K562 (cell line): ENCODE results near the gene SMG6. TPM values are rescaled to one million over a fixed set of nuclear protein-coding genes. Genes with fewer than 3 reads are reported as not detected.

ENCODE experiments used
- ATAC-seq: fragments of 200-7000 bp; cut with Tn5 transposase; 3 replicates; pipeline ENCODE4 v1.9.1; 2020; ENCODE audit warnings: moderate library complexity
- BruUV-seq: library from RNA; stranded (reverse); fragments of 400-500 nt; replicated peaks from 2 replicates; lab custom pipeline; 2021; lab: Mats Ljungman, UMichigan
- CTCF ChIA-PET: fragments of 300-600 bp; formaldehyde crosslinking; extraction: SDS; loops from one replicate; lab custom pipeline; 2021; ENCODE audit warnings: low intra/inter-chr PET ratio; lab: Yijun Ruan, JAX
- POLR2A ChIA-PET: fragments of 300-600, 350-650 bp; sonication (Branson Sonifier 250); formaldehyde crosslinking; extraction: SDS; loops from one replicate; lab custom pipeline; 2021; ENCODE audit warnings: antibody characterized with exemption, inconsistent platforms; lab: Yijun Ruan, JAX
- DNase-seq, 4 experiments: peaks; one replicate each; pipeline versions ENCODE4 v3.0.0 to v3.0.0-alpha.2; 2011 to 2018; ENCODE audit warnings: low spot score in 3 of 4, mixed read lengths in 3 of 4; ENCODE audit errors: extremely low read depth in 1 of 4
- FAIRE-seq: peaks from 2 replicates; lab custom pipeline; 2011; peaks lifted over from hg19 to GRCh38; lab: Jason Lieb, UNC
- H2AFZ ChIP-seq: 2 replicates; pipeline ENCODE4 v1.6.0; 2011; ENCODE audit warnings: low read depth, low read length, control low read depth, inconsistent platforms
- H3K27ac ChIP-seq: fragments of 200-600 bp; 3 replicates; pipeline ENCODE4 v1.8.0; 2011; ENCODE audit warnings: low read depth, mild to moderate bottlenecking, control low read depth, inconsistent platforms, low read length, moderate library complexity, mixed read lengths; ENCODE audit errors: extremely low read depth
- H3K27me3 ChIP-seq, 2 experiments: fragments of 300-600 bp in 1 of 2; 2 replicates in 1 of 2; 3 replicates in 1 of 2; pipeline versions ENCODE4 v1.6.0 to v1.8.0; 2011; ENCODE audit warnings: inconsistent platforms in 2 of 2, low read length in 2 of 2, mild to moderate bottlenecking in 1 of 2, mixed read lengths in 1 of 2, moderate library complexity in 1 of 2; ENCODE audit not compliant: control insufficient read depth in 2 of 2, insufficient read depth in 2 of 2
- H3K36me3 ChIP-seq: fragments of 300-600 bp; 3 replicates; pipeline ENCODE4 v1.8.0; 2011; ENCODE audit warnings: mild to moderate bottlenecking, low read length, inconsistent platforms; ENCODE audit not compliant: control insufficient read depth, insufficient read depth
- H3K4me1 ChIP-seq, 2 experiments: fragments of 200-600 bp in 1 of 2; replicated peaks in 1 of 2; 2 replicates in 1 of 2; 3 replicates in 1 of 2; pipeline versions ENCODE4 v1.5.1 to v1.8.0; 2011; ENCODE audit warnings: inconsistent platforms in 2 of 2, low read length in 2 of 2, mild to moderate bottlenecking in 1 of 2, mixed read lengths in 1 of 2, moderate library complexity in 1 of 2; ENCODE audit not compliant: control insufficient read depth in 2 of 2, insufficient read depth in 2 of 2
- H3K4me2 ChIP-seq: 2 replicates; pipeline ENCODE4 v1.6.1; 2011; ENCODE audit warnings: low read length, control low read depth, inconsistent platforms, mixed read lengths; ENCODE audit not compliant: insufficient read depth
- H3K4me3 ChIP-seq: fragments of 200-600 bp; sonication (generic), shearing (Covaris generic); 2 replicates; pipeline ENCODE4 v1.5.1; 2016; ENCODE audit warnings: control low read depth, inconsistent platforms
- H3K79me2 ChIP-seq: fragments of 200-600 bp; 3 replicates; pipeline ENCODE4 v1.8.0; 2011; ENCODE audit warnings: low read length, inconsistent platforms; ENCODE audit not compliant: control insufficient read depth, insufficient read depth
- H3K9ac ChIP-seq, 2 experiments: 2 replicates each; pipeline versions ENCODE4 v1.6.0 to v1.6.1; 2011; ENCODE audit warnings: low read depth in 2 of 2, low read length in 2 of 2, control low read depth in 1 of 2, inconsistent platforms in 1 of 2, mild to moderate bottlenecking in 1 of 2, mixed read lengths in 1 of 2; ENCODE audit not compliant: insufficient read depth in 1 of 2
- H3K9me1 ChIP-seq: one replicate; pipeline ENCODE4 v1.6.0; 2011; ENCODE audit warnings: inconsistent platforms, mild to moderate bottlenecking, low read length, moderate library complexity; ENCODE audit not compliant: control insufficient read depth, insufficient read depth
- H3K9me3 ChIP-seq: replicated peaks from 2 replicates; pipeline ENCODE4 v1.5.1; 2011; ENCODE audit warnings: low read depth, low read length, inconsistent platforms; ENCODE audit not compliant: control insufficient read depth, insufficient read depth
- H4K20me1 ChIP-seq: replicated peaks from 2 replicates; pipeline ENCODE4 v1.6.1; 2011; ENCODE audit warnings: low read length, inconsistent platforms, mixed read lengths; ENCODE audit not compliant: control insufficient read depth, insufficient read depth
- FOXP1 ChIP-seq: sonication (generic); formaldehyde crosslinking; IDR thresholded peaks from 2 replicates; pipeline ENCODE4 v1.8.0; 2022; ENCODE audit warnings: mild to moderate bottlenecking, missing genetic modification reagents
- PHF8 ChIP-seq: fragments of 200-600 bp; sonication (generic); IDR thresholded peaks from 2 replicates; pipeline ENCODE4 v1.6.1; 2012; ENCODE audit warnings: mixed run types, mild to moderate bottlenecking, inconsistent platforms, low read length, moderate library complexity, borderline replicate concordance
- RFX5 ChIP-seq: IDR thresholded peaks from 2 replicates; pipeline ENCODE4 v1.6.1; 2011; ENCODE audit warnings: low read depth, mild to moderate bottlenecking, improper control_type of control experiment, low read length
- RUNX1 ChIP-seq: sonication (generic); IDR thresholded peaks from 2 replicates; pipeline ENCODE4 v1.6.1; 2016; ENCODE audit warnings: antibody characterized with exemption, low read depth
- SP2 ChIP-seq: IDR thresholded peaks from 2 replicates; pipeline ENCODE4 v1.6.1; 2011; ENCODE audit warnings: mild to moderate bottlenecking, low read depth, low read length, moderate library complexity; ENCODE audit not compliant: poor library complexity, severe bottlenecking; ENCODE audit errors: extremely low read depth
- WGBS: fragments of 100-300 bp; shearing (Covaris generic); methylation state at CpG from one replicate; pipeline ENCODE4 v1.1.6; 2016; ENCODE audit warnings: low coverage, mixed read lengths; ENCODE audit not compliant: insufficient coverage; ENCODE audit errors: missing lambda C conversion rate; 5-methylcytosine and 5-hydroxymethylcytosine counted together
- in situ Hi-C: fragments of 300-500 bp; cut with MboI; formaldehyde crosslinking; loops from 4 replicates; pipeline ENCODE4 v1.15.0; 2018; ENCODE audit warnings: inconsistent platforms, mixed read lengths
- intact Hi-C: fragments of 100-400 bp; cut with micrococcal nuclease; formaldehyde crosslinking; loops from 2 replicates; pipeline ENCODE4 v1.14.2; 2022
- polyA plus RNA-seq, 8 experiments: library from polyadenylated mRNA; depleted of rRNA in 4 of 8; stranded (reverse) in 5 of 8; unstranded in 3 of 8; fragments of >200 nt; fragmentation: Nextera tagmentation in 2 of 8; fragmentation: Illumina TruSeq in 1 of 8; extraction: Ambion mirVana in 2 of 8; extraction: Trizol in 1 of 8; gene quantifications; 2 replicates each; pipeline versions ENCODE4 v1.2.1 to v1.2.3, GENCODE V29; 2011 to 2014; ENCODE audit warnings: inconsistent platforms in 1 of 8, missing spikeins in 1 of 8
- total RNA-seq, 7 experiments: library from RNA; depleted of rRNA in 6 of 7; stranded (reverse); fragments of >200 nt in 6 of 7; fragmentation: Illumina TruSeq in 2 of 7; extraction: Trizol in 2 of 7; gene quantifications; 2 replicates each; pipeline versions ENCODE4 v1.2.1 to v1.2.3, GENCODE V29; 2011 to 2021; ENCODE audit warnings: low replicate concordance in 1 of 7
- TF ChIP-seq, protein P1 (sequence below): fragments of 200-400 bp; formaldehyde crosslinking; IDR thresholded peaks from 2 replicates; pipeline ENCODE4 v1.6.1; 2017; ENCODE audit warnings: mild to moderate bottlenecking, low read depth, low read length, moderate library complexity

The SMG6 gene
- total and polyA plus RNA-seq, 9 of the 15 experiments (the other 6 are each of a cell fraction or from before 2014, with no cell fraction given): 0.44 to 13.9 (median 6.0) TPM

DNA sequence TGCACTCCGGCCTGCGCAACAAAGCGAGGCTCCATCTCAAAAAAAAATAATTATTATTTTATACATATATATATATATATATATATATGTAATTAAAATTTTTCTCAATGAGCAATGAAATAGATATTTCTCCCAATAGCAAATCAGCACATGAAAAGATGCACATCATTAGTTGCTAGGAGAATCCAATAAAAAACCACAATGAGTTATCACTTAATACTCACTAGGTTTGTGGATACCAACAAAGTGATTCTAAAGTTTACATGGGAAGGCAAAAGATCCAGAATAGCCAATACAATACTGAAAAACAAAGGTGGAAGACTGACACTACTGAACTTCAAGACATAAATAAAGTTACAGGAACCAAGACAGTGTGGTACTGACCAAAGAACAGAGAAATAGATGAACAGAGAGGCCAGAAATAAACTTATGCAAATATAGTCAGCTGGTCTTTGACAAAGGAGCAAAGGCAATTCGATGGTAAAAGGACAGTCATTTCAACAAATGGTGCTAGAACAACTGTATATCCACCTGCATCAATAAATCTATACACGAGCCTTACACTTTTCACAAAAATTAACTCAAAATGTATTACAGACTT is 13.6 kb downstream of the SMG6 start:
- Histone ChIP-seq H3K79me2 (no peaks in the 10 kb centered on the region), H3K9me3 (no peaks in the 10 kb centered on the region), H3K9ac (no peak overlapping the region), H3K4me3 (no peak overlapping the region), H3K27me3 (no peaks in the 10 kb centered on the region), H3K4me2 (no peak overlapping the region), H2AFZ (no peak overlapping the region), H3K4me1 (no peaks in the 10 kb centered on the region; a peak in 1 of 5 replicates), H3K27ac (no peak overlapping the region), H4K20me1 (no peaks in the 10 kb centered on the region), H3K36me3 (peaks cover 56% of the 10 kb centered on the region; the same call in 2 of the 3 replicates), H3K9me1 (no peaks in the 10 kb centered on the region)
- TF ChIP-seq PHF8: no peak
- peak; percentile 87 for TF ChIP-seq RFX5
- TF ChIP-seq, protein P1, sequence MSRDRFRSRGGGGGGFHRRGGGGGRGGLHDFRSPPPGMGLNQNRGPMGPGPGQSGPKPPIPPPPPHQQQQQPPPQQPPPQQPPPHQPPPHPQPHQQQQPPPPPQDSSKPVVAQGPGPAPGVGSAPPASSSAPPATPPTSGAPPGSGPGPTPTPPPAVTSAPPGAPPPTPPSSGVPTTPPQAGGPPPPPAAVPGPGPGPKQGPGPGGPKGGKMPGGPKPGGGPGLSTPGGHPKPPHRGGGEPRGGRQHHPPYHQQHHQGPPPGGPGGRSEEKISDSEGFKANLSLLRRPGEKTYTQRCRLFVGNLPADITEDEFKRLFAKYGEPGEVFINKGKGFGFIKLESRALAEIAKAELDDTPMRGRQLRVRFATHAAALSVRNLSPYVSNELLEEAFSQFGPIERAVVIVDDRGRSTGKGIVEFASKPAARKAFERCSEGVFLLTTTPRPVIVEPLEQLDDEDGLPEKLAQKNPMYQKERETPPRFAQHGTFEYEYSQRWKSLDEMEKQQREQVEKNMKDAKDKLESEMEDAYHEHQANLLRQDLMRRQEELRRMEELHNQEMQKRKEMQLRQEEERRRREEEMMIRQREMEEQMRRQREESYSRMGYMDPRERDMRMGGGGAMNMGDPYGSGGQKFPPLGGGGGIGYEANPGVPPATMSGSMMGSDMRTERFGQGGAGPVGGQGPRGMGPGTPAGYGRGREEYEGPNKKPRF: no peak
- TF ChIP-seq FOXP1 (CRISPR knock-in tag): no peak
- TF ChIP-seq SP2: no peak
- TF ChIP-seq RUNX1: no peak
- FAIRE-seq (no peak), ATAC-seq (no peak), DNase-seq (no peak)
- 66% methylated on average over 2 of the region's 5 CpGs for WGBS
- CTCF ChIA-PET: no interaction called here
- intact Hi-C loops (no loop called here), in situ Hi-C loops (no loop called here)
- POLR2A ChIA-PET: interaction anchor here (0.7 kb wide), 1 partner anchor 298 kb away, joined by 3 read pairs; no protein-coding TSS in a partner anchor
- BruUV-seq: no TSS peak
